Neutrophil (primary cell): ENCODE data around the gene CDV3.

ENCODE experiments used
- H3K27ac ChIP-seq: fragments of 200-600 bp; sonication (generic); 2 replicates; pipeline ENCODE4 v1.5.1; 2016; ENCODE audit warnings: mild to moderate bottlenecking, moderate library complexity
- H3K27me3 ChIP-seq: fragments of 200-600 bp; sonication (generic); 2 replicates; pipeline ENCODE4 v1.6.0; 2016; ENCODE audit warnings: mild to moderate bottlenecking
- H3K36me3 ChIP-seq: fragments of 200-600 bp; sonication (generic); 2 replicates; pipeline ENCODE4 v1.5.1; 2017
- H3K4me1 ChIP-seq, 2 experiments: fragments of 200-600 bp in 1 of 2; sonication (generic) in 1 of 2; 1 replicate in 1 of 2; 2 replicates in 1 of 2; pipeline versions ENCODE4 v1.5.1 to v1.6.1; 2013 to 2016; ENCODE audit warnings: low read depth in 1 of 2, low read length in 1 of 2, mild to moderate bottlenecking in 1 of 2, moderate library complexity in 1 of 2; ENCODE audit not compliant: control insufficient read depth in 1 of 2, insufficient read depth in 1 of 2
- H3K4me3 ChIP-seq, 2 experiments: fragments of 200-600 bp in 1 of 2; sonication (generic) in 1 of 2; 1 replicate in 1 of 2; 2 replicates in 1 of 2; pipeline ENCODE4 v1.5.1; 2013 to 2016; ENCODE audit warnings: low read depth in 1 of 2, low read length in 1 of 2, mild to moderate bottlenecking in 1 of 2, moderate library complexity in 1 of 2
- H3K9me3 ChIP-seq: fragments of 200-600 bp; sonication (generic); 2 replicates; pipeline ENCODE4 v1.5.1; 2016
- TF ChIP-seq, protein P1 (sequence below): fragments of 200-600 bp; sonication (generic); IDR thresholded peaks from 2 replicates; pipeline ENCODE4 v1.5.1; 2016; ENCODE audit warnings: antibody characterized with exemption

The CDV3 gene

DNA sequence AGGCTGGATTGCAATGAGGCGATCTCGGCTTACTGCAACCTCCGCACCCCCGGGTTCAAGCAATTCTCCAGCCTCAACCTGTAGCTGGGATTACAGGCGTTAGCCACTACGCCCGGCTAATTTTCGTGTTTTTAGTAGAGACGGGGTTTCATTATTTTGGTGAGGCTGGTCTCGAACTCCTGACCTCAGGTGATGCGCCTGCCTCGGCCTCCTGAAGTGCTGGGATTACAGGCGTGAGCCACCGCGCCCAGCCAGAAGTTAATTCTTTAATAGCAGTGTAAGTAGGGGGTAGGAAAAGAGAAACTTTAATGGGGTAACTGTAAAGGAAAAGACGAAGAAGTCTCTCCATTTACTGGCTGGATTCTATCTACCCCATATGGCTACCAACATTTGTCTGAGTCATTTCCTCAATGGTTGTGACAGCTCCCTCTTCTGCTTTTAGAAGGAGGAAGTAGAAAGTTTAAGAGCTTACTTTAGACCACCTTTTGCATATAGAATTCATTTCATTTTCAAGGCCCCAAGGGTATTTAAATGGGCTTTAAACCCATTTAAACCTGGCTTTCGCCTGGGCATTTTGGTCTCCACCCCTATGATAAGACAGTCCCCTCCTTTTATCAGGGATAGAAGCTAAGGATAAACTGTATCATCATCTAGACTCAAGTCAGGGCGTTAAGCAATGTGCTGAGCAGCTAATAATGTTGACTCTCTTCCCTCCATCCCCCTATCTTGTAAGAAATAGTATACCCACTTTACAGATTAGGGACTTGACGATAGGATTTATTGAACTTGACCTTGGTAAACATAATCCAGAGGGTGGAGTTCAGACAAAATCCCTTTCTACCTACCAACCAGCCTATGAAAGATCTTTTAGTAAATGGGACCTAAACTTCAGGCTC is 1.1 kb upstream of the CDV3 start:
- TF ChIP-seq, protein P1, sequence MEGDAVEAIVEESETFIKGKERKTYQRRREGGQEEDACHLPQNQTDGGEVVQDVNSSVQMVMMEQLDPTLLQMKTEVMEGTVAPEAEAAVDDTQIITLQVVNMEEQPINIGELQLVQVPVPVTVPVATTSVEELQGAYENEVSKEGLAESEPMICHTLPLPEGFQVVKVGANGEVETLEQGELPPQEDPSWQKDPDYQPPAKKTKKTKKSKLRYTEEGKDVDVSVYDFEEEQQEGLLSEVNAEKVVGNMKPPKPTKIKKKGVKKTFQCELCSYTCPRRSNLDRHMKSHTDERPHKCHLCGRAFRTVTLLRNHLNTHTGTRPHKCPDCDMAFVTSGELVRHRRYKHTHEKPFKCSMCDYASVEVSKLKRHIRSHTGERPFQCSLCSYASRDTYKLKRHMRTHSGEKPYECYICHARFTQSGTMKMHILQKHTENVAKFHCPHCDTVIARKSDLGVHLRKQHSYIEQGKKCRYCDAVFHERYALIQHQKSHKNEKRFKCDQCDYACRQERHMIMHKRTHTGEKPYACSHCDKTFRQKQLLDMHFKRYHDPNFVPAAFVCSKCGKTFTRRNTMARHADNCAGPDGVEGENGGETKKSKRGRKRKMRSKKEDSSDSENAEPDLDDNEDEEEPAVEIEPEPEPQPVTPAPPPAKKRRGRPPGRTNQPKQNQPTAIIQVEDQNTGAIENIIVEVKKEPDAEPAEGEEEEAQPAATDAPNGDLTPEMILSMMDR = no peak
- H3K27ac ChIP-seq = peak overlapping the region; percentile 99
- peaks cover 15% of the 10 kb centered on the region for H3K36me3 ChIP-seq
- peaks cover 44 to 47% of the 10 kb centered on the region in 2 experiments for H3K4me1 ChIP-seq
- peak overlapping the region; percentile 64 to 69 for H3K4me3 ChIP-seq
- no peaks in the 10 kb centered on the region for H3K9me3 ChIP-seq
- no peaks in the 10 kb centered on the region for H3K27me3 ChIP-seq

DNA sequence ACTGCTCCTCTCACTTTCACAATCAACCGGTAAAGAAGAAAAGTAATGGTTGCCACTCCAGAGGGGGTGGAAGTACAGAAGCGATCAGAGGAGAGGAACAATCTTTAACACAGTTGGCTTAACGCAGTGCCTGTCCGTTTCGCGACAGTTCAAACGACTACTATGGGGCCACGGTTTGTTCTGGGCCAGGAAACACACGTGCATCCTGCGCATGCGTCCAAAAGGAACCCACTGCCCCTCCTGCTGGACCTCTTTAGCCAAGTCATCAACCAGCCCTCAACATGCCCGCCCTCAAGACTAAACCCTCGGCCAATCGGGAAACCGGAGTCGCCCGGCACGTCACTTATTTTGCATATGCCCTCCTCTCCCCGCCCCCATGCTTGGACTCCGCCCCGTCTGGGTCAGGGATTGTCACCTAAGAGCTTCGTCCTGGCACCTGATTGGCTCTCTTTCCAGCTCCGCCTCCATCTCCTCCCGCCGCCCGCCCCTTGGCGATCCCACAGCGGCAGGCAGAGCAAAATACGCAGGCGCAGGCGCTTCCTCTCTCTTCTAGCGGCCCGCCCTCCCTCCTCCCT is 345 bp upstream of the CDV3 start:
- TF ChIP-seq, protein P1 = peak; percentile 37
- peaks cover 23% of the 10 kb centered on the region for H3K36me3 ChIP-seq
- H3K9me3 ChIP-seq = no peaks in the 10 kb centered on the region
- H3K4me3 ChIP-seq = peak overlapping the region; percentile 69 to 88
- peak overlapping the region; percentile 99 for H3K27ac ChIP-seq
- peaks cover 45 to 50% of the 10 kb centered on the region in 2 experiments for H3K4me1 ChIP-seq
- H3K27me3 ChIP-seq = no peaks in the 10 kb centered on the region

DNA sequence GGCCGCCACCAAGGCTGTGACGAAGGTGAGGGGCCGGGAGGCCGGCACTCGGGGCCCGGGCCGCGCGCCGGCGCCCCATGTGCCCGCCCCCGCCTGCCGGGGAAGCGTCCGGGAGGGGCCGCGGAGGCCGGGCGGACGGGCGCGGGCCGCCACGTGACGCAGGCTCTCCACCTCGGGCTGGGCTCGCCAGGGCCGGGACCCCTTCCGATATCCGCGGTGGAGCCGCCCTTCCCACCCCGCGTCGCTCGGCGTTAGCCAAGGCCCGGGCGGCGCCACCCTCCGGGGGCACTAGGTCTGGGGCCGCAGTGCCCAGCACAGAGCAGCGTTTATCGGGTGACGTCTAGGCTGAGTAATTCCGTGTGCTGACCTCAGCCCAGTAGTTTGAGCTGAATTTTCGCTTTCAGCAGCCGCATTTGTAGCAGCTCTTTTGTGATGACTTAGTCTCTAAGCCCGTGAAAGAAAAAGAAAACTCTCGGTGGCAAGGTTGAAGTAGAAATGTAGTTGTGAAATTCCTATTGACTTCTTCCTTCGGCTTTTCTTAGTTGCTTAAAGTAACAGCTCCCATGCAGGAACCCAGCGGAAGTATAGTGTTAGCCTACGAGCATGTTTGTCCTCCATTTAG is 885 bp downstream of the CDV3 start:
- TF ChIP-seq, protein P1 = peak; percentile 21
- Histone ChIP-seq H3K36me3 (peaks cover 35% of the 10 kb centered on the region), H3K27me3 (no peaks in the 10 kb centered on the region), H3K27ac (peak overlapping the region; percentile 99), H3K9me3 (no peaks in the 10 kb centered on the region), H3K4me1 (peaks cover 57 to 62% of the 10 kb centered on the region in 2 experiments), H3K4me3 (peak overlapping the region; percentile 86 to 88)

DNA sequence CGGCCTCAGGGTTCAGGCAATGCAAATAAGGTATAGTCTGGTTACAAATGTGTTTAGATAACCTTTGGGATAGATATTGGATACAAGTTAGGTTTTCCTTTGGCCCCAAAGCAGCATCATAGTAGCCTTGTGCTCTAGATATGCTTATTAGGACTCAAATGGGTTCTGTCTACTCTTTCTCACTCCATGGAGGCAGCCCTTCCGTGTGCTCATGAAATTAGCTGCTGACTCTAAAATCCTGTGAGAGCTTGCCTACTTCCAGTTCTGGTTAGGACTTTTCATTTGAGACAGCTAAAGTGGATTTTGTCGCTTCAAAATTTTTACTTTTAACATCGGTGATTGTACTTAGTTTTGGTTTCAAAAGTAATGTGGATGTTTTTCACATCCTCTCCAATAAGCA is 1.6 kb downstream of the CDV3 start:
- H3K27ac ChIP-seq = peak overlapping the region; percentile 99
- TF ChIP-seq, protein P1 = no peak
- H3K4me1 ChIP-seq = peaks cover 58 to 64% of the 10 kb centered on the region in 2 experiments
- no peaks in the 10 kb centered on the region for H3K9me3 ChIP-seq
- peaks cover 41% of the 10 kb centered on the region for H3K36me3 ChIP-seq
- peak overlapping the region; percentile 86 to 88 for H3K4me3 ChIP-seq
- no peaks in the 10 kb centered on the region for H3K27me3 ChIP-seq

DNA sequence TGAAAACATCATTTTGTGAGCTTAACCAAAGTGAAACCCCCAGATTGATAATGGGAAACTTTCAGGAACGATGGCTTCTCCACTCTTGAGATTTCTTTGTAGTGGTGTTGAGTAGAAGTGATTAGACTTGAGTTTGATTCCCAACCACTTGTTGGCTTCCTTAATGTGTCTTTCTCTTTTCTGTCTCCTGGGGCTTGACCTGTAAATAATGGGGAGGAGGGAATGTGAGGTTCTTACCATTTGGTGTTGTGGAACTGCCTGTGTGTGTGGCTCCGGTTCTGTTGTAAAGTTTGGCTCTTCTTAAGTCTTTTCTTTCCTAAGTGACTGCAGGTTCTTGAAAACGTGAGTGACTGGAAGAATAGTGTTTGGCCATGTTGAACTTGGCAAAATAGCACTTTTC is 2.7 kb downstream of the CDV3 start:
- peaks cover 50% of the 10 kb centered on the region for H3K36me3 ChIP-seq
- peak overlapping the region; percentile 99 for H3K27ac ChIP-seq
- H3K9me3 ChIP-seq = no peaks in the 10 kb centered on the region
- H3K4me3 ChIP-seq = peak overlapping the region; percentile 86 to 88
- H3K4me1 ChIP-seq = peaks cover 54% of the 10 kb centered on the region in 2 experiments
- no peaks in the 10 kb centered on the region for H3K27me3 ChIP-seq
- TF ChIP-seq, protein P1 = no peak
